Measurements from ENCODE around the gene TMED9. TPM values are rescaled to one million over a fixed set of nuclear protein-coding genes. Genes with fewer than 3 reads are reported as not detected.
A peak's percentile ranks its signal among the peaks of the same experiment; 100 is the strongest.

The TMED9 gene
- total and polyA plus RNA-seq, 8 donors = 99.1 to 167 (median 112) TPM

GRCh38 chr5:177547736-177548135 lies 44.3 kb upstream of the TMED9 start:
- 70 to 84% methylated on average over 3 of the region's 3 CpGs for WGBS, 2 donors
- no peak for ATAC-seq
- no peak for TF ChIP-seq CTCF (IDR thresholded peaks at IDR 0.05)

DNA sequence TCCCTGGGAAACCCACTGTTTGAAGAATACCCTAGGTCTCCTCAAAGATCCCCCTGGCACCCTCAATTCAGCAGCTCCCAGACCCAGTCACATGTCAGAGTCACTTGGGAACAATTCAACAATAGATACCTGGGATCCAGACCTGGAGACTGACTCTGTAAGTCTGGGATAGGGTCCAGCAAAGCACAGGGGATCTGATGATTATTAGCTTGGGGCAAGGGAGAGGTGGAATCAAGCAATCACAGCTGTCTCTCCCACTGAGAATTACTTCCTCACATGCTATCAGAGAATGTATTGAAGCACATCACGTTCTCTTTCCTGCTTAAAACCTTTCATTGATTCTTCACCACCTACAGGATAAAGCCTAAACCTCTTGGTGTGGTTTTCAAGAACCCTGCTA lies 43.5 kb upstream of the TMED9 start:
- no peak overlapping the region for H3K27ac ChIP-seq
- intact Hi-C loops (cut with DNase I) = no loop called here
- FAIRE-seq (no peak), DNase-seq (no peak), ATAC-seq (no peak)
- no peak for TF ChIP-seq CTCF (IDR thresholded peaks at IDR 0.05)
- H3K36me3 ChIP-seq = no peaks in the 10 kb centered on the region
- H3K4me3 ChIP-seq = no peak overlapping the region
- peaks cover 7 to 31% (median 8%) of the 10 kb centered on the region in 3 donors for H3K4me1 ChIP-seq
- H3K27me3 ChIP-seq = no peaks in the 10 kb centered on the region
- H3K9me3 ChIP-seq = no peaks in the 10 kb centered on the region
- WGBS, 2 donors = 21 to 45% methylated on average over 1 of the region's 1 CpG

More at GRCh38 chr5:177547736-177548135, 44.3 kb upstream of the TMED9 start:
- Histone ChIP-seq H3K27ac (no peak overlapping the region), H3K27me3 (no peaks in the 10 kb centered on the region), H3K36me3 (no peaks in the 10 kb centered on the region), H3K4me3 (no peak overlapping the region), H3K4me1 (peaks cover 7 to 26% (median 8%) of the 10 kb centered on the region in 3 donors), H3K9me3 (no peaks in the 10 kb centered on the region)
- DNase-seq (no peak), FAIRE-seq (no peak)
- intact Hi-C loops (cut with DNase I) = no loop called here

DNA sequence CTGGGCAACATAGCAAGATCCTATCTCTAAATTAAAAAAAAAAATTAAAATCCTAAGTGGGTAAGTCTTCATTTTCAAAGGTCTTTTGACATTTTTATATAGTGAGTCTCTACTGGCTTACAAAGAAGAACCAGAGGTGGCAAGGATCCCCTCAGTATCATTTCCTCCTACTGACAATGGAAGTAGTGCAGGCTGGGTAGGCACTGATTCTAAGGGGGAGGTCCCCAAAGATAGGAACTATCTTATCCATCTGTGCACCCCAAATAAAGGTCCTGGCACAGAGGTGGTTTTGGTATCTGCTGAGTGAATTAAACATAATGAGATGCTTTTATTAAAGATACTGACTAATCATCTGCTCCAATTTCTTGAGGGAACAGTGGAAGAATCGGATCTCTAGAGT lies 41.9 kb upstream of the TMED9 start:
- FAIRE-seq = no peak
- intact Hi-C loops (cut with DNase I) = no loop called here
- ATAC-seq = no peak
- Histone ChIP-seq H3K36me3 (no peaks in the 10 kb centered on the region), H3K27me3 (no peaks in the 10 kb centered on the region), H3K27ac (no peak overlapping the region), H3K9me3 (no peaks in the 10 kb centered on the region), H3K4me1 (peaks cover 7 to 29% (median 8%) of the 10 kb centered on the region in 3 donors), H3K4me3 (no peak overlapping the region)
- no peak for TF ChIP-seq CTCF (IDR thresholded peaks at IDR 0.05)
- no peak for DNase-seq
- 81 to 89% methylated on average over 1 of the region's 1 CpG for WGBS, 2 donors

GRCh38 chr5:177552839-177553455 lies 39.1 kb upstream of the TMED9 start:
- Histone ChIP-seq H3K27me3 (no peaks in the 10 kb centered on the region), H3K36me3 (no peaks in the 10 kb centered on the region), H3K9me3 (no peaks in the 10 kb centered on the region), H3K27ac (no peak overlapping the region), H3K4me3 (peak overlapping the region; percentile 68 to 93 (median 90)), H3K4me1 (peaks cover 0 to 13% (median 0%) of the 10 kb centered on the region in 3 donors)
- intact Hi-C loops (cut with DNase I) = no loop called here
- DNase-seq (peak in 2 of 6 donors; percentile 22 to 65), ATAC-seq (peak in 2 of 4 donors; percentile 3), FAIRE-seq (no peak)
- WGBS, 2 donors = 31 to 39% methylated on average over 16 of the region's 16 CpGs
- TF ChIP-seq CTCF (IDR thresholded peaks at IDR 0.05) = no peak
